IPS DF 4.7 (cell line): ENCODE results near the gene INPP5K.

Experiments used
- DNase-seq: peaks from one replicate; pipeline ENCODE4 v3.0.0-alpha.2; 2013; ENCODE audit warnings: low spot score; ENCODE audit errors: extremely low read depth

The INPP5K gene

GRCh38 chr17:1486802-1487695 is 29.4 kb downstream of the INPP5K start:
- DNase-seq, result no peak

DNA sequence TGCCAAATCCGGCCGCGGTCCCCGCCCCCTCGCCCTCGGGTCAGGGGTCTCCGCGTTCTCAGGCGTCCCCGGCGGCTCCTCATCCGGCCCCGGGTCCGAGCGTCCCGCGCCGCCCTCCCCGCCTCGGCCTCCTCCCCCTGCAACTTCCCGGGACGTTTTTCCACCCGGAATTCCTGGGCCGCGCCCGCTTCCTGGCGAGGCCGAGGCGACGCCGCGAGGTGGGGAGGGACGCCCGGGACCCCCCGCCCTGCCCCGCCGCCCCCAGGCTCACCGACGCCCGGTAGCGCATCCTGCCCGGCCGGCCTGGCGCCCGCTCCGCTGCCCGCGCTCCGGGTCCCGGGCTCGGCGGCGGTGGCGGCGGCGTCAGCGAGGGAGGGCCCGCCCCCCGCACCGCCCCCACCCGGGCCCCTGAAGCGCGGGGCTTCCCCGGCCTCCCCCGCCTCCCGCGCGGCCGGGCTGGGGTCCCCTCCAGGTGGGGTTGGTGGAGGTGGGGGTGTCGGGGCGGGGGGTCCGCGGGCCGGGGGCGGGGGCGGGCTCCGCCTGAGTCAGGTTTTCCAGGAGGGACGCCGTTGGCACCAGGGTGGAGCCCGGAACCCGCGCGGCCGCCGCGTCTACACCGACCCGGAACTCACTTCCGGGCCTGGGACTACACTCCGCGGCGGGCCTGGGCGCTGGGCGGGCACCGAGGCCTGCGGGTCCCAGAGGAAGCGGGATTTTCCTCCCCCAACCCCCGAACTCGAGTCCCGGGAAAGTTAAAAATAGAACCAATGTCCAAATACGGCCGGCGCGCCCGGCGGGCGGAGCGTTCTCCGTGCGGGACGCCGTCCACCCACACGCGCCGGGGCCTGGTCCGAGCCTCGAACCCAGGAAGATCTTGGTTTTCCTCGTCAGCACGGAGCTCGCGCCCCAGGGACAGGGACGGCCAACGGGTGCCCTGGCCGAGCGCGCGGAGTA is 30.7 kb downstream of the INPP5K start:
- no peak for DNase-seq

- DNase-seq, result no peak
Measured at GRCh38 chr17:1484676-1485422, 31.6 kb downstream of the INPP5K start.

- DNase-seq, result no peak
Measured at GRCh38 chr17:1484060-1484535, 32.3 kb downstream of the INPP5K start.

DNA sequence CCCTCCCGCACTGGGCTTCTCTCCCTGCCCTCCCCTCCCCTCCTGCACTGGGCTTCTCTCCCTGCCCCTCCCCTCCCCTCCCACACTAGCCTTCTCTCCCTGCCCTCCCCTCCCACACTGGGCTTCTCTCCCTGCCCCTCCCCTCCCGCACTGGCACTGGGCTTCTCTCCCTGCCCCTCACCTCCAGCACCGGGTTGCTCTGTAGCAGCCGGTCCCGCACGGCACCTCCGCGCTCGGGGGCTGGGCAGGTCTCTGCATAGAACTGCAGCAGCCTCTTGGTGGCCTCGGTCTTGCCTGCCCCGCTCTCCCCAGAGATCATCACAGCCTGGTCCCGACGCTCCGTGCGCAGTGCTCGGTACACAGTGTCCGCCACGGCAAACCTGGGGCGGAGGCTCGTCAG is 33.7 kb downstream of the INPP5K start:
- DNase-seq, result no peak

DNA sequence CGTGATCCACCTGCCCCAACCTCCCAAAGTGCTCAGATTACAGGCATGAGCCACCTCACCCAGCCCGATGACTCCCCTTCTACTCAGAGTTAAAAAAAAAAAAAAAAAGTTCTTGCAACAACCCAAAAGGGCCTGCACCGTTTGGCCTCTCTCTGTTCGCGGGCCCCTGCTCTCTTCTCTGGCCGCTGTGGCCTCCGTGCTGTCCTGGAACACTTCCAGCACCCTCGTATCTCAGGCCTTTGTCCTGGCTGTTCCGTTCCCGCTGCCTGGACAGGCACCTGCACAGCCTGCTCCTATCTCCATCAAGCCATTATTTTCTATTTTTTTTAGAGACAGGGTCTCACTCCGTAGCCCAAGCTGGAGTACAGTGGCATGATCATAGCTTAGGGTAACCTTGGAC is 34.7 kb downstream of the INPP5K start:
- DNase-seq, result no peak

DNA sequence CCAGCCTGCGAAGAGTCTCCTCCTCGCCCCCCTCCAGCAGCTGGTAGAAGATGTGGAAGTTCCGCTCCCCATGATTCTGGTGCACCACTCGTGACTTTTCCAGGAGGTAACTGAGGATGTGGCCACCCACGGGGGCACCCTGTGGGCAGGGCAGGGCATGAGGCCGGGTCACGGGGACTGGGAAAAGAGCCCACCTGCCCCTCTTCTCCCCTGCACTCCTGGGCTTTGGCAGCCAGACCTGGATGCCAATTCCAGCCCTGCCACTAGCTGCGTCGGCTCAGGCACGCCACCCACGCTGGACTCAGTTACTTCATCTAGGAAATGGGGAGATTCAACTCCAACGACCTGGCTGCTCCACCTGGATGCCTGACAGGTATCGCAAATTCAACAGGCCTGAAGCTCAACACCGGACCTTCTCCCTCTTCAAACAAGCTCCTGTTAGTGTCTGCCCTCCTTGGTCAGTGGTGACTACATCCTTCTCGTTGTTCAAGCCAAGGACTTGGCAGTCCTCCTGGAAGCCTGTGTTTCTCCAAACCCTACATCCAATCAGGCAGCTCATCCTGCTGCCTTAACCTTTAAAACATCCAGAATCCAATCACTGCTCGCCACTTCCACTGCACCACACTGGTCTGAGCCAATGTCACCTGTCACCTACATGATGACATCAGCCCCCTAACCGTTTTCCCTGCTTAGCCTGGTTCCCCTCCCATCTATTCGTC is 35.5 kb downstream of the INPP5K start:
- DNase-seq, result no peak

DNA sequence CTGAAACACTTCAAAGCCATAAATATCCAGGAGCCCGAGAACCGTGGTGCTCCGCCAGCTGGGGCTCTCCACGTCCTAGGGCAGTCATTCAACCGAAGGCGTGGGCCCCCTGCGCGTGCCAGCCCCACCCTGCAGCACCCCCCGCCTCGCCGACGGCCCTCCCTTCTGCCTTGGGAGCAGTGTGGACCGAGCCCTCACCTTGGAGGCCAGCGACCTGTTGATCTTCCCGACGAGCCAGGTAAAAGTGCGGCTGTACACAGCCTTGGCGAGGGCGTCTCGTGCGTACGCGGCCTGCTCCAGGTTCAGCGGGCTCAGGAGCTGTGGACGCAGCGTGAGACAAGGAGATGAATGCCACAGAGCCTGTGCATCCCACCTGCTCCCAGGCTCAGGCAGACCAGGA is 38.0 kb downstream of the INPP5K start:
- no peak for DNase-seq

DNA sequence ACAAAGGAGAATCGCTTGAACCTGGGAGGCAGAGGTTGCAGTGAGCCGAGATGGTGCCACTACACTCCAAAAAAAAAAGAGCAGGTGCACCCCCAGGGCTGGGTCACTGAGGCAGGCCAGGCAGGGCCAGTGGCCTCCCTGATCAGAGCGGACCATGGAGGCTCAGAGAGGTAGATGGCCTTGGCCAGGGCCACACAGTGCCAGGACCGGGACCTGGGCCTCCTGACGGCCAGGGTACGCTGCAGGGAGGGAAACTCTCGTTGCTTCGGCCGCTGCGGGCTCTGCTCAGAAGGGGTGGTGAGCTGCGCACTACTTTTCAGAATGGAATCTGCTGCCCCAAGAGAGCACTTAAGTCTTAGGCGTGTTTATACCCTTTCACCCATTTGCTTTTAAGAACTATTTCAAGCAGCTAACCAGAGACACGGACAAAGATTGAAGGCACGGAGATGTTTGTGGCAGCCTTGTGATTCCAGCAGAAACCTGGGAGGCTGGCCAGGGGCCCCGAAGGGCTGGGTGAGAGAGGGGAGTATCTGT is 41.0 kb downstream of the INPP5K start:
- DNase-seq, result no peak

- no peak for DNase-seq
Measured at GRCh38 chr17:1474402-1475189, 41.8 kb downstream of the INPP5K start.

- no peak for DNase-seq
Measured at GRCh38 chr17:1473841-1474240, 42.6 kb downstream of the INPP5K start.

- no peak for DNase-seq
Measured at GRCh38 chr17:1473170-1473569, 43.2 kb downstream of the INPP5K start.

DNA sequence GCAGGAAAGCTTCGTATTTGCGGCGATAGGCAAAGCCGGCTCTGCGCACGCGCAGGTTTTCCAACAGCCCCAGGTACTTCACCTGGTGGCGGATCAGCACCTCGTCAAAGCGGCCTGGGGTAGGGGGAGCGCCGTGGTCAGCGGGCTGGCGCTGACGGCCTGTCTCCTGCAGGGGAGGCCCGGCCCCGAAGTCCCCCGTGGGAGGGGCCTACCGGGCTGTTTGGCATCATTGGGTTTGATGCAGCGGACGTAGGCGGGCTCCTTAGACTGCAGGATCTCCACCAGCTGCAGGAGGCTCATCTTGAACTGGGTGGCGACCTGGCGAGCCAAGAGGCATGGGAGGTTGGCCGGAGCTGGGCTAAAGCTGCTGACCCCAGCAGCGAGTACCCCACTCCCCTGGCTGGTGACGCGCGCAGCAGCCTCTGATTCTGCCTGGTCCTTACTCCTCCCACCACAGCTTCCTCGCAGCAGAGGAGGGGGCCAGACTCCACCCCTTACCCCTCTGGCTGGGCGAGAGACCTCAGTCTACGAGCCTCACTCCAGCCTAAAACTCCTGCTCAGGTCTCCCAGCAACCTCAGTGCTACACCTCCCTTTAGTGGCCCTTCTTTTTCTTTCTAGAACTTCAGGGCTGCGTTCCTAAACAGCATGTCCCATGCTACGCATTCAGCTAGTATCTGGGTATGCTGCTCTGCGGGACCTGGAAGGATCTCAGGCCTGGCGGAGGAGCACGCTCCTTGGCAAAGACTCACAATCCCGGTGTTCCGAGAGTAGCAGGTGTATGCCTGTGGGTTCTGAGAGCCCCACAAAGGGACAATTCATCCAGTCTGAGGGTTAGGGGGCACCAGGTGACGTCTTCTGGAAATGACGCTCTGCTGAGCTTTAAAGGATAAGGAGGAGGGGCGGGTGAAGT is 44.2 kb downstream of the INPP5K start:
- DNase-seq, result no peak

DNA sequence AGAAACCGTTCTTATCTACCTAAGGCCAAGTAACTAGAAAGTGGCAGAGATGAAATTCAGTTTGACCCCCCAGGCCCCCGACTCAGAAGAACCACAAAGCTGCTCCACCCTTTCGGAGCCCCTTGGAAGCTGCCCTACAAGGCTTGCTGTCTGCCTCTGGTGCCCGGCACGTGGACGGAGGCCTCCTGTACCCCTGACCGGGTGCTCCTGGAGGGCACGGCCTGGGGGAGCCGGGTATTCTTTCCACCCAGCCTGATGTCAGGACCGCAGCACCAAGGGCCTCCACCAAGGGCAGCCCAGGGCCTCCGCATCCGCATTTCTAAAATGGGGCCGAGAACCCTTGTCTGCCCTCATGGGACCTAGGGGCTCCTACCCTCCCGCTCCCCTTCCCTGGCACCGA is 44.9 kb downstream of the INPP5K start:
- no peak for DNase-seq

- no peak for DNase-seq
Measured at GRCh38 chr17:1470755-1471462, 45.5 kb downstream of the INPP5K start.

- DNase-seq, result no peak
Measured at GRCh38 chr17:1470071-1470754, 46.2 kb downstream of the INPP5K start.

GRCh38 chr17:1469231-1469852 is 47.1 kb downstream of the INPP5K start:
- no peak for DNase-seq
